ENCODE data around the gene TTLL13. TPM values are rescaled to one million over a fixed set of nuclear protein-coding genes. Genes with fewer than 3 reads are reported as not detected.

TTLL13 gene
- total RNA-seq, 2 donors from 2014 or later: 0.15 to 0.46 TPM

- no peak overlapping the region for H3K27ac Mint-ChIP-seq
- H3K4me3 Mint-ChIP-seq: no peak overlapping the region
- 73% methylated on average over 12 to 14 of the region's 14 CpGs for WGBS, 2 experiments (ENCODE audit: insufficient coverage in 1 of 2, insufficient read length in 1 of 2)
- Histone ChIP-seq H3K4me1 (ENCODE audit: control insufficient read depth, insufficient read depth, low read length) (no peaks in the 10 kb centered on the region), H3K9me3 (ENCODE audit: control insufficient read depth, low read length) (no peaks in the 10 kb centered on the region), H3K36me3 (ENCODE audit: control insufficient read depth, insufficient read depth, low read length) (peaks cover 3% of the 10 kb centered on the region), H3K27me3 (ENCODE audit: control insufficient read depth, insufficient read depth, low read length, poor library complexity, severe bottlenecking) (no peaks in the 10 kb centered on the region), H3K9ac (ENCODE audit: extremely low read depth, low read length, poor library complexity, severe bottlenecking) (no peak overlapping the region), H3K4me3 (ENCODE audit: low read length) (no peak overlapping the region), H3K27ac (ENCODE audit: low read depth, low read length) (no peak overlapping the region)
- H3K36me3 Mint-ChIP-seq (ENCODE audit: low read depth): peaks cover 25% of the 10 kb centered on the region
- no peaks in the 10 kb centered on the region for H3K9me3 Mint-ChIP-seq
- peak; percentile 81 for TF ChIP-seq CTCF (conservative IDR thresholded peaks at IDR 0.05)
- no peaks in the 10 kb centered on the region for H3K4me1 Mint-ChIP-seq
- peak; percentile 91 for DNase-seq
- H3K27me3 Mint-ChIP-seq (ENCODE audit: insufficient read depth): no peaks in the 10 kb centered on the region
These were observed 28.0 kb upstream of the TTLL13 start for GRCh38 chr15:90221246-90221900.

GRCh38 chr15:90222547-90222946 is 26.8 kb upstream of the TTLL13 start:
- WGBS, 2 experiments (ENCODE audit: insufficient coverage in 1 of 2, insufficient read length in 1 of 2): 100% methylated on average over 1 of the region's 2 CpGs; no CpG with 5 or more reads in 1 of the 2 experiments
- peaks cover 27% of the 10 kb centered on the region for H3K36me3 Mint-ChIP-seq (ENCODE audit: low read depth)
- H3K9me3 Mint-ChIP-seq: no peaks in the 10 kb centered on the region
- no peak overlapping the region for H3K4me3 Mint-ChIP-seq
- H3K4me1 ChIP-seq (ENCODE audit: control insufficient read depth, insufficient read depth, low read length): no peaks in the 10 kb centered on the region
- H3K27ac ChIP-seq (ENCODE audit: low read depth, low read length): no peak overlapping the region
- no peaks in the 10 kb centered on the region for H3K27me3 Mint-ChIP-seq (ENCODE audit: insufficient read depth)
- H3K4me3 ChIP-seq (ENCODE audit: low read length): no peak overlapping the region
- H3K36me3 ChIP-seq (ENCODE audit: control insufficient read depth, insufficient read depth, low read length): peaks cover 8% of the 10 kb centered on the region
- H3K27ac Mint-ChIP-seq: no peak overlapping the region
- H3K9ac ChIP-seq (ENCODE audit: extremely low read depth, low read length, poor library complexity, severe bottlenecking): no peak overlapping the region
- no peaks in the 10 kb centered on the region for H3K27me3 ChIP-seq (ENCODE audit: control insufficient read depth, insufficient read depth, low read length, poor library complexity, severe bottlenecking)
- no peaks in the 10 kb centered on the region for H3K4me1 Mint-ChIP-seq
- H3K9me3 ChIP-seq (ENCODE audit: control insufficient read depth, low read length): no peaks in the 10 kb centered on the region
- TF ChIP-seq CTCF (conservative IDR thresholded peaks at IDR 0.05): no peak
- DNase-seq: no peak

GRCh38 chr15:90223441-90224165 is 25.8 kb upstream of the TTLL13 start:
- no peak overlapping the region for H3K27ac ChIP-seq (ENCODE audit: low read depth, low read length)
- peaks cover 25% of the 10 kb centered on the region for H3K36me3 Mint-ChIP-seq (ENCODE audit: low read depth)
- 95 to 99% methylated on average over 16 to 22 of the region's 22 CpGs for WGBS, 2 experiments (ENCODE audit: insufficient coverage in 1 of 2, insufficient read length in 1 of 2)

More at GRCh38 chr15:90223441-90224165, 25.8 kb upstream of the TTLL13 start:
- Histone ChIP-seq H3K27me3 (ENCODE audit: control insufficient read depth, insufficient read depth, low read length, poor library complexity, severe bottlenecking) (no peaks in the 10 kb centered on the region), H3K4me3 (ENCODE audit: low read length) (no peak overlapping the region), H3K36me3 (ENCODE audit: control insufficient read depth, insufficient read depth, low read length) (peaks cover 9% of the 10 kb centered on the region), H3K9me3 (ENCODE audit: control insufficient read depth, low read length) (no peaks in the 10 kb centered on the region), H3K9ac (ENCODE audit: extremely low read depth, low read length, poor library complexity, severe bottlenecking) (no peak overlapping the region), H3K4me1 (ENCODE audit: control insufficient read depth, insufficient read depth, low read length) (no peaks in the 10 kb centered on the region)
- Mint-ChIP-seq H3K4me3 (no peak overlapping the region), H3K27ac (no peak overlapping the region), H3K4me1 (no peaks in the 10 kb centered on the region), H3K9me3 (no peaks in the 10 kb centered on the region), H3K27me3 (ENCODE audit: insufficient read depth) (no peaks in the 10 kb centered on the region)
- DNase-seq: no peak
- TF ChIP-seq CTCF (conservative IDR thresholded peaks at IDR 0.05): no peak

All from endodermal cell (in vitro differentiated cells).